Peyer's patch (tissue), 4 donors: ENCODE measurements around the gene PLK1. TPM values are rescaled to one million over a fixed set of nuclear protein-coding genes. Genes with fewer than 3 reads are reported as not detected.
"Not testable (repeated sequence)": the region's sequence is repeated elsewhere in the genome, so short reads cannot be mapped to it uniquely, and the experiment has no call there.

Experiments used
- DNase-seq, 3 donors: peaks; one replicate each; pipeline ENCODE4 v3.0.0-alpha.2; 2017 to 2019
- H3K27ac ChIP-seq, 4 donors: fragments of 200-600 bp; sonication (generic); one replicate each; pipeline ENCODE4 v1.5.1; 2016 to 2019
- H3K27me3 ChIP-seq, 2 donors: fragments of 200-600 bp; sonication (generic); one replicate each; pipeline ENCODE4 v1.5.1; 2019
- H3K36me3 ChIP-seq, 3 donors: fragments of 200-600 bp; sonication (generic); one replicate each; pipeline ENCODE4 v1.5.1; 2016 to 2019
- H3K4me1 ChIP-seq, 4 donors: fragments of 200-600 bp; sonication (generic); one replicate each; pipeline ENCODE4 v1.5.1; 2016 to 2019
- H3K4me3 ChIP-seq, 4 donors: fragments of 200-600 bp; sonication (generic); 1 replicate in 3 of 4; 2 replicates in 1 of 4; pipeline ENCODE4 v1.5.1; 2016 to 2019; ENCODE audit warnings: mild to moderate bottlenecking in 1 of 4
- H3K9me3 ChIP-seq, 4 donors: fragments of 200-600 bp; sonication (generic); one replicate each; pipeline ENCODE4 v1.5.1; 2016 to 2019; ENCODE audit warnings: mild to moderate bottlenecking in 1 of 4
- CTCF ChIP-seq, 6 experiments: fragments of 450-650 bp in 4 of 6; fragments of 200-600 bp in 2 of 6; sonication (generic) in 1 of 6; IDR thresholded peaks; one replicate each; pipeline ENCODE4 v1.5.1; 2017 to 2019; ENCODE audit warnings: antibody characterized with exemption in 6 of 6, mild to moderate bottlenecking in 3 of 6, moderate library complexity in 1 of 6
- POLR2A ChIP-seq, 2 donors: fragments of 450-650 bp; IDR thresholded peaks; one replicate each; pipeline ENCODE4 v1.5.1; 2017; ENCODE audit warnings: antibody characterized with exemption in 2 of 2, mild to moderate bottlenecking in 2 of 2, moderate library complexity in 2 of 2
- total RNA-seq, 4 donors: library from RNA; depleted of rRNA; stranded (reverse); fragments of >200 nt; gene quantifications; one replicate each; pipeline ENCODE4 v1.1.0, GENCODE V29; 2016

The PLK1 gene
- total RNA-seq, 4 donors from 2014 or later: 10.9 to 40.4 (median 11.9) TPM

GRCh38 chr16:23712976-23713375, 34.3 kb downstream of the PLK1 start, which contains the start of gene ERN2:
Gene ERN2, minus strand, starts transcription at chr16:23713222. Its CDS starts 35 bp downstream, at chr16:23713187.
- DNase-seq: peak in 2 of 3 donors; percentile 66 to 84
- TF ChIP-seq CTCF (IDR thresholded peaks at IDR 0.05) (no peak), POLR2A (IDR thresholded peaks at IDR 0.05) (peak in 1 of 2 donors; percentile 14)
- peaks cover 0 to 11% (median 0%) of the 10 kb centered on the region in 4 donors for H3K9me3 ChIP-seq
- H3K27ac ChIP-seq: peak within 1 kb of the TSS in 3 of 4 donors; percentile 66 to 73 (median 70)
- H3K27me3 ChIP-seq: no peaks in the 10 kb centered on the region
- H3K36me3 ChIP-seq: peaks cover 0 to 10% (median 0%) of the 10 kb centered on the region in 3 donors
- no peaks in the 10 kb centered on the region for H3K4me1 ChIP-seq
- H3K4me3 ChIP-seq: peak within 1 kb of the TSS in 3 of 4 donors; percentile 22 to 60 (median 54)

GRCh38 chr16:23716484-23716883, 37.8 kb downstream of the PLK1 start:
- H3K27me3 ChIP-seq: no peaks in the 10 kb centered on the region
- no peak overlapping the region for H3K4me3 ChIP-seq
- no peak for DNase-seq
- TF ChIP-seq CTCF (IDR thresholded peaks at IDR 0.05) (no peak), POLR2A (IDR thresholded peaks at IDR 0.05) (no peak)
- H3K36me3 ChIP-seq: no peaks in the 10 kb centered on the region
- no peaks in the 10 kb centered on the region for H3K9me3 ChIP-seq
- no peaks in the 10 kb centered on the region for H3K4me1 ChIP-seq
- H3K27ac ChIP-seq: no peak overlapping the region

GRCh38 chr16:23722613-23723240, 44.0 kb downstream of the PLK1 start:
- H3K4me3 ChIP-seq, H3K4me1 ChIP-seq, H3K9me3 ChIP-seq, H3K27ac ChIP-seq, DNase-seq, H3K27me3 ChIP-seq, H3K36me3 ChIP-seq: not testable (repeated sequence)

GRCh38 chr16:23724096-23724784, 45.6 kb downstream of the PLK1 start:
- no peaks in the 10 kb centered on the region for H3K36me3 ChIP-seq
- DNase-seq: no peak
- no peaks in the 10 kb centered on the region for H3K9me3 ChIP-seq
- H3K27ac ChIP-seq: no peak overlapping the region
- no peaks in the 10 kb centered on the region for H3K27me3 ChIP-seq
- H3K4me1 ChIP-seq: no peaks in the 10 kb centered on the region
- no peak overlapping the region for H3K4me3 ChIP-seq
- TF ChIP-seq CTCF (IDR thresholded peaks at IDR 0.05): no peak
- no peak for TF ChIP-seq POLR2A (IDR thresholded peaks at IDR 0.05)

GRCh38 chr16:23724785-23725131, 46.1 kb downstream of the PLK1 start:
- no peaks in the 10 kb centered on the region for H3K9me3 ChIP-seq
- no peak overlapping the region for H3K4me3 ChIP-seq
- no peak overlapping the region for H3K27ac ChIP-seq
- no peak for TF ChIP-seq CTCF (IDR thresholded peaks at IDR 0.05)
- TF ChIP-seq POLR2A (IDR thresholded peaks at IDR 0.05): no peak
- no peaks in the 10 kb centered on the region for H3K4me1 ChIP-seq
- H3K36me3 ChIP-seq: no peaks in the 10 kb centered on the region
- DNase-seq: no peak
- no peaks in the 10 kb centered on the region for H3K27me3 ChIP-seq

- no peak for TF ChIP-seq POLR2A (IDR thresholded peaks at IDR 0.05)
- TF ChIP-seq CTCF (IDR thresholded peaks at IDR 0.05): no peak
- Histone ChIP-seq H3K4me1 (no peaks in the 10 kb centered on the region), H3K9me3 (no peaks in the 10 kb centered on the region), H3K27me3 (no peaks in the 10 kb centered on the region), H3K4me3 (no peak overlapping the region), H3K27ac (no peak overlapping the region), H3K36me3 (no peaks in the 10 kb centered on the region)
- DNase-seq: no peak
Measured at GRCh38 chr16:23726710-23727109, 48.0 kb downstream of the PLK1 start.
